ENCODE results near the gene C2orf81. TPM values are rescaled to one million over a fixed set of nuclear protein-coding genes. Genes with fewer than 3 reads are reported as not detected.
A peak's percentile ranks its signal among the peaks of the same experiment; 100 is the strongest.
"Not testable (repeated sequence)": the region's sequence is repeated elsewhere in the genome, so short reads cannot be mapped to it uniquely, and the experiment has no call there.

C2orf81 gene
- total and polyA plus RNA-seq, 5 donors from 2014 or later = 1.1 to 3.9 (median 2.1) TPM

DNA sequence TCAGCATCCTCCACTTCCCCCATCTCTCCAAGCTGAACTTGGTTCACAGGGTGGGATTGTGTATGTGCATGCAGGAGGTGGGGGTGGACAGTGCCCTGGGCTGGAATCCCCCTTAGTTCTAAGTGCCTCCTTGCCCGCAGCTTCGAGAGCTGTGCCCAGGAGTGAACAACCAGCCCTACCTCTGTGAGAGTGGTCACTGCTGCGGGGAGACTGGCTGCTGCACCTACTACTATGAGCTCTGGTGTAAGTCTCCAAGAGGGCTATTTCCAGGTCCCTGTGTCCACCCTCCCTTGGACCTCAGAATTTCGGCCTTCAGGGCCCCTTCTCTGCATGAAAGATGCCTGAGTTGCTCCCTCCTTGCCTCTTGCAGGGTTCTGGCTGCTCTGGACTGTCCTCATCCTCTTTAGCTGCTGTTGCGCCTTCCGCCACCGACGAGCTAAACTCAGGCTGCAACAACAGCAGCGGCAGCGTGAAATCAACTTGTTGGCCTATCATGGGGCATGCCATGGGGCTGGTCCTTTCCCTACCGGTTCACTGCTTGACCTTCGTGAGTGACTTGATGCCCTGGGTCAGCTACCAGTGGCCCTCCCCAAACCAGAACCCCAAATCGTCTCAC, 38.2 kb upstream of the C2orf81 start:
- peak overlapping the region; percentile 99 for H3K27ac ChIP-seq (ENCODE audit: insufficient read depth, low read length, poor library complexity, severe bottlenecking)
- peak overlapping the region; percentile 88 to 99 (median 99) for H3K27ac Mint-ChIP-seq

DNA sequence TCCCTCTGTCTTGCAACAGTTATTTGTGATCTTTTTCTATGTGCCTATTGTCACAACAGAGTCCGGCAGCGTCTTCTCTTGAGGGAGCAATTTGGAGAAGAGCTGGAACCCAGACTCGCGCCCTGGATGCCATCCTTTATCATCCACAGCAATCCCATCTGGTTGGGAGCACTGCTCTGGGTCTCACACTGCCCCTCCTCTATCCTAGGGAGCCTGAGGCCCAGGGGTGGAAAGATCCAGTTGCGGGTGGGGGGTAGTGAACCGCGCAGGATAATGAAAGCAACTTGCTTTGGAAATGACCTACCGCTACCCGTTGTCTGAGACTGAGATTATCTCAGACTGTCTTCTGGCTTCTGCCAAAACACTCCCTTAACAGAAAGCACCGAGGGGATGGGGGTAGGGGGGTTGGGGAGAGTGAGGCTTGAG, 37.5 kb upstream of the C2orf81 start:
- DNase-seq = peak in 1 of 3 donors; percentile 38

More for the DNA sequence above, 38.2 kb upstream of the C2orf81 start:
- H3K27me3 Mint-ChIP-seq; H3K36me3 ChIP-seq (ENCODE audit: control insufficient read depth, insufficient read depth, low read length); H3K9me3 Mint-ChIP-seq; DNase-seq; H3K27me3 ChIP-seq (ENCODE audit: control insufficient read depth, insufficient read depth, low read length); H3K36me3 Mint-ChIP-seq; ATAC-seq (ENCODE audit: low read depth in 2 of 2); H3K9me3 ChIP-seq (ENCODE audit: control insufficient read depth in 2 of 2, low read length in 2 of 2): not testable (repeated sequence)
- H3K4me3 Mint-ChIP-seq = peak overlapping the region; percentile 95 to 98 (median 97)
- peak overlapping the region; percentile 10 for H3K4me3 ChIP-seq (ENCODE audit: low read depth, low read length)
- peaks cover 11 to 71% (median 35%) of the 10 kb centered on the region in 4 donors for H3K4me1 Mint-ChIP-seq
- H3K4me1 ChIP-seq (ENCODE audit: control insufficient read depth, insufficient read depth, low read length, poor library complexity, severe bottlenecking) = peaks cover 44% of the 10 kb centered on the region

DNA sequence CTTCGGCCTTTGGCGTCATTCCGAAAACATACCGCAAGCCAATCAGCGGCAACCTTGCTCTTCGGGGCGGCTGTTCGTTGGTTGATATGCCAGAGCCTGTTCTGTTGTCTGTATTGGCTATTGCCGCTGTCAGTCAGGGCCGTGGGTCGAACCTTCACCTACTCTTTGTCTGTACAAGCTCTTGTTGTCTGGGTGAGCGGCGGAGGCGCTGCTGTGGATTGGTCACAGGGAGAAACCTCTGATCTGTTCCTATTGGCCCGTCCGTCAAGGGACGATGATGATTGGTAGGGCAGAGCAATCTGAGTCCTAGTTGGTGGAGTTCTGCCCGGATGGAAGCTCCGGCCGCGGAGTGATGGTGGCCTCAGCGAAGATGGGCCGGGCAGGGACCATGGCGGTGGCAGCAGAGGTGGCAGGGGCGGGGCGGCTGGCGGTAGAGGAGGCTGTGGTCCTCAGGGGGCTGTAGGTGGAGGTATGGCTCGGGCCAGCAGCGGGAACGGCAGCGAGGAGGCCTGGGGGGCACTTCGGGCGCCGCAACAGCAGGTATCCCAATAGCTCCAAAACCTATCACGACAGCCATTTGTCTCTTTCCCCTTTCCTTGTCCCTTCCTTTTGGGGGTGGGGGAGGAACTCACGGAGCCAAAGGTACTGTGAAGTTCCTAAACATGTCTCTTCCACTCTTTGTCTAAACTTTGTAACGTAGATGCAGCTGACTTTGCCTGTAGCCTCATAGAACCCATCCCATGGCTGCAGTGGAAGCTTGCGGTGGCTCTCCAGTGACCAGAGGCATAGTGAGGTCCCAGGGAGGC, 36.9 kb upstream of the C2orf81 start, which contains the start of gene WBP1:
TSS of gene WBP1 (plus strand) at position 307 of the 806 bp plus-strand sequence. CDS start at position 472, 165 bp downstream.
- peak within 1 kb of the TSS; percentile 99 for H3K27ac ChIP-seq (ENCODE audit: insufficient read depth, low read length, poor library complexity, severe bottlenecking)
- peak within 1 kb of the TSS; percentile 94 for H3K4me3 ChIP-seq (ENCODE audit: low read depth, low read length)
- peaks cover 4% of the 10 kb centered on the region for H3K27me3 Mint-ChIP-seq
- peak within 1 kb of the TSS; percentile 95 to 98 (median 97) for H3K4me3 Mint-ChIP-seq
- peaks cover 4% of the 10 kb centered on the region for H3K36me3 Mint-ChIP-seq
- ATAC-seq (ENCODE audit: low read depth in 2 of 2) (peak; percentile 87 to 88), DNase-seq (peak; percentile 100)
- H3K27me3 ChIP-seq (ENCODE audit: control insufficient read depth, insufficient read depth, low read length) = no peaks in the 10 kb centered on the region
- H3K4me1 Mint-ChIP-seq = peaks cover 15 to 68% (median 36%) of the 10 kb centered on the region in 4 donors
- peak within 1 kb of the TSS; percentile 99 to 100 (median 99) for H3K27ac Mint-ChIP-seq
- peaks cover 0 to 2% (median 0%) of the 10 kb centered on the region in 7 donors for H3K9me3 Mint-ChIP-seq
- H3K9me3 ChIP-seq (ENCODE audit: control insufficient read depth in 2 of 2, low read length in 2 of 2) = no peaks in the 10 kb centered on the region
- H3K36me3 ChIP-seq (ENCODE audit: control insufficient read depth, insufficient read depth, low read length) = peaks cover 6% of the 10 kb centered on the region
- H3K4me1 ChIP-seq (ENCODE audit: control insufficient read depth, insufficient read depth, low read length, poor library complexity, severe bottlenecking) = peaks cover 41% of the 10 kb centered on the region

More for the DNA sequence above, 37.5 kb upstream of the C2orf81 start:
- peaks cover 4% of the 10 kb centered on the region for H3K27me3 Mint-ChIP-seq
- peaks cover 6% of the 10 kb centered on the region for H3K36me3 ChIP-seq (ENCODE audit: control insufficient read depth, insufficient read depth, low read length)
- H3K27me3 ChIP-seq (ENCODE audit: control insufficient read depth, insufficient read depth, low read length) = no peaks in the 10 kb centered on the region
- no peak for ATAC-seq (ENCODE audit: low read depth in 2 of 2)
- peaks cover 4% of the 10 kb centered on the region for H3K36me3 Mint-ChIP-seq
- peak overlapping the region; percentile 95 to 98 (median 97) for H3K4me3 Mint-ChIP-seq
- H3K4me1 Mint-ChIP-seq = peaks cover 15 to 70% (median 37%) of the 10 kb centered on the region in 4 donors
- peak overlapping the region; percentile 99 for H3K27ac ChIP-seq (ENCODE audit: insufficient read depth, low read length, poor library complexity, severe bottlenecking)
- peak overlapping the region; percentile 99 to 100 (median 99) for H3K27ac Mint-ChIP-seq
- peak overlapping the region; percentile 94 for H3K4me3 ChIP-seq (ENCODE audit: low read depth, low read length)
- H3K9me3 Mint-ChIP-seq = peaks cover 0 to 2% (median 0%) of the 10 kb centered on the region in 7 donors
- peaks cover 42% of the 10 kb centered on the region for H3K4me1 ChIP-seq (ENCODE audit: control insufficient read depth, insufficient read depth, low read length, poor library complexity, severe bottlenecking)
- H3K9me3 ChIP-seq (ENCODE audit: control insufficient read depth in 2 of 2, low read length in 2 of 2) = no peaks in the 10 kb centered on the region

DNA sequence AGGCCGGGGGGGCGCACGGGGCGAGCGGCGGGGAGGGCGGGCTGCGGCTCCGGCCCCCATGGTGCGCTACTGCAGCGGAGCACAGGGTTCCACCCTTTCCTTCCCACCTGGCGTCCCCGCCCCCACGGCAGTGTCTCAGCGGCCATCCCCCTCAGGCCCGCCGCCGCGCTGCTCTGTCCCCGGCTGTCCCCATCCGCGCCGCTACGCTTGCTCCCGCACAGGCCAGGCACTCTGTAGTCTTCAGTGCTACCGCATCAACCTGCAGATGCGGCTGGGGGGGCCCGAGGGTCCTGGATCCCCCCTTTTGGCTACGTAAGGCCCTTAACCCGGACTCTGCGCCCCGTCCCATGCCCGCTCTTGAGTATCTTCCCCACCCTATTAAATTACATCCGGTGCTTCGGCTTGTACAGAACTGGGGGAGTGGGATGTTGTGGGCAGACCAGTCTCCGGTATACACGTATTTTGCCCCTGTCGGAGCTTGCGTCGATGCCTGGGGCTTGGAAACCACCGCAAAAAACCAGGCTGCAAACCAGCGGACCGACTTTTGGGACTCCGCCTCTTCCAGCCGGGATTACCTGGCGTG, 36.2 kb upstream of the C2orf81 start:
- Histone ChIP-seq H3K27ac (ENCODE audit: insufficient read depth, low read length, poor library complexity, severe bottlenecking) (peak overlapping the region; percentile 99), H3K4me3 (ENCODE audit: low read depth, low read length) (peak overlapping the region; percentile 94), H3K4me1 (ENCODE audit: control insufficient read depth, insufficient read depth, low read length, poor library complexity, severe bottlenecking) (peaks cover 45% of the 10 kb centered on the region), H3K27me3 (ENCODE audit: control insufficient read depth, insufficient read depth, low read length) (no peaks in the 10 kb centered on the region), H3K9me3 (ENCODE audit: control insufficient read depth in 2 of 2, low read length in 2 of 2) (no peaks in the 10 kb centered on the region), H3K36me3 (ENCODE audit: control insufficient read depth, insufficient read depth, low read length) (peaks cover 4% of the 10 kb centered on the region)
- Mint-ChIP-seq H3K9me3 (peaks cover 0 to 2% (median 0%) of the 10 kb centered on the region in 7 donors), H3K4me3 (peak overlapping the region; percentile 95 to 98 (median 97)), H3K4me1 (peaks cover 15 to 68% (median 40%) of the 10 kb centered on the region in 4 donors), H3K27me3 (peaks cover 4% of the 10 kb centered on the region), H3K27ac (peak overlapping the region; percentile 99 to 100 (median 99)), H3K36me3 (peaks cover 4% of the 10 kb centered on the region)
- ATAC-seq (ENCODE audit: low read depth in 2 of 2) = peak; percentile 28 to 29
- DNase-seq = peak in 2 of 3 donors; percentile 73 to 89

DNA sequence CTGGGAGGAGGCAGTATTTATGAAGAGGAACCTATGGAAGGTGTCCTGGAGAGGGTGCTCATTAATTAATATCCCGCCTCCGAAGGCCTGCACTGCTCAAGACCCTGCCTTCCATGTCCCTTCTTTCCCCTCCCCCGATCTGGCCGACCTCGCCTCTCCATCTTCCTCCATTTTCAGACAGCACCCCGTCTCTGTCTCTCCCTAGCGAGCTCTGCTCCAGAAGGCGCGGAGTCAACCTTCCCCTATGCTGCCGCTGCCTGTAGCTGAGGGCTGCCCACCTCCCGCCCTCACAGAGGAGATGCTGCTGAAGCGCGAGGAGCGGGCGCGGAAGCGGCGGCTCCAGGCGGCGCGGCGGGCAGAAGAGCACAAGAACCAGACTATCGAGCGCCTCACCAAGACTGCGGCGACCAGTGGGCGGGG, 35.7 kb upstream of the C2orf81 start:
- H3K27me3 Mint-ChIP-seq = peaks cover 4% of the 10 kb centered on the region
- ATAC-seq (ENCODE audit: low read depth in 2 of 2) = no peak
- H3K27ac Mint-ChIP-seq = peak overlapping the region; percentile 97 to 99 (median 99)
- Histone ChIP-seq H3K4me3 (ENCODE audit: low read depth, low read length) (peak overlapping the region; percentile 90), H3K9me3 (ENCODE audit: control insufficient read depth in 2 of 2, low read length in 2 of 2) (no peaks in the 10 kb centered on the region), H3K4me1 (ENCODE audit: control insufficient read depth, insufficient read depth, low read length, poor library complexity, severe bottlenecking) (peaks cover 50% of the 10 kb centered on the region), H3K27ac (ENCODE audit: insufficient read depth, low read length, poor library complexity, severe bottlenecking) (peak overlapping the region; percentile 99), H3K36me3 (ENCODE audit: control insufficient read depth, insufficient read depth, low read length) (peaks cover 2% of the 10 kb centered on the region), H3K27me3 (ENCODE audit: control insufficient read depth, insufficient read depth, low read length) (no peaks in the 10 kb centered on the region)
- peaks cover 4% of the 10 kb centered on the region for H3K36me3 Mint-ChIP-seq
- no peak for DNase-seq
- H3K9me3 Mint-ChIP-seq = peaks cover 0 to 2% (median 0%) of the 10 kb centered on the region in 7 donors
- peak overlapping the region; percentile 95 to 98 (median 97) for H3K4me3 Mint-ChIP-seq
- H3K4me1 Mint-ChIP-seq = peaks cover 20 to 73% (median 45%) of the 10 kb centered on the region in 4 donors

DNA sequence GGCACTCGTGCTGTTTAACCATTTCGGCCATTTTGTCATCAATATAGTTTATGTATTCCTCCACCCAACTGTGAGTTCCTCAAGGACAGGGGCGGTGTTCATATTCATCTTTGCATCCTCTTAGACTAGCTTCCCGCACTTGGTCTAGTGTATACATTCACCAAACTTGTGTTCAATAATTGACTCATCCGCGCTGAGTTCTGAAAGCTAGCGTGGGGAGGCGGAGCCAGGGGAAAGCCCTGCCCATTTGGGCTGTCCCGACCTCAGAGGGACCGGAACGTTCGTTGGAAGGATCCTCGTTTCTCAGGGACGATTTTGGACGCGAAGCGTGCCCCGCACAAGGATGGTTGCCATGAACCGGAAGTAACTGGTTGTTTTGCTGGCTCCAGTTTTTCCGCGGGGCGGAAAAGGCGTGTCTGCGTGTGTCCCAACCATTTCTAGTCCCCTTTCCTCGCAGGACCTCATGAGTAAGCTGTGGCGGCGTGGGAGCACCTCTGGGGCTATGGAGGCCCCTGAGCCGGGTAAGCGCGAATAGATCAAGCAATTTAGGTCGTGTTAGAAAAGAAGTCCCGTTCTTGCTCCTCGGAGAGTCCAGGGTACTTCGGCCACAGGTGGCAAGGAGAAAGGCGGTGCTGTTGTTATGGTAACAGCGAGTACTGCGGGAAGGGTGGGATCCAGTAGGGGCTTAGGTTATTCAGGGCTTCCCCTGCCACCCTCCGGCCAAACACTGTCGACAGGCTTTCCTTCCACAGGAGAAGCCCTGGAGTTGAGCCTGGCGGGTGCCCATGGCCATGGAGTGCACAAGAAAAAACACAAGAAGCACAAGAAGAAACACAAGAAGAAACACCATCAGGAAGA, 33.5 kb upstream of the C2orf81 start, which contains the start of gene INO80B:
TSS of gene INO80B (plus strand) at position 434 of the 858 bp plus-strand sequence. CDS start at position 464, 30 bp downstream.
- Mint-ChIP-seq H3K9me3 (peaks cover 0 to 2% (median 0%) of the 10 kb centered on the region in 7 donors), H3K36me3 (peaks cover 4% of the 10 kb centered on the region), H3K27ac (peak within 1 kb of the TSS; percentile 97 to 99 (median 97)), H3K4me3 (peak within 1 kb of the TSS; percentile 95 to 98 (median 97)), H3K27me3 (peaks cover 11% of the 10 kb centered on the region), H3K4me1 (peaks cover 20 to 68% (median 44%) of the 10 kb centered on the region in 4 donors)
- H3K36me3 ChIP-seq (ENCODE audit: control insufficient read depth, insufficient read depth, low read length) = no peaks in the 10 kb centered on the region
- peaks cover 50% of the 10 kb centered on the region for H3K4me1 ChIP-seq (ENCODE audit: control insufficient read depth, insufficient read depth, low read length, poor library complexity, severe bottlenecking)
- ATAC-seq (ENCODE audit: low read depth in 2 of 2) (peak; percentile 40 to 48), DNase-seq (peak; percentile 94 to 99 (median 98))
- no peaks in the 10 kb centered on the region for H3K9me3 ChIP-seq (ENCODE audit: control insufficient read depth in 2 of 2, low read length in 2 of 2)
- H3K4me3 ChIP-seq (ENCODE audit: low read depth, low read length) = peak within 1 kb of the TSS; percentile 90
- no peaks in the 10 kb centered on the region for H3K27me3 ChIP-seq (ENCODE audit: control insufficient read depth, insufficient read depth, low read length)
- H3K27ac ChIP-seq (ENCODE audit: insufficient read depth, low read length, poor library complexity, severe bottlenecking) = peak within 1 kb of the TSS; percentile 99
